Measurements from ENCODE around the gene ABCC3.
"Not testable (repeated sequence)": the region's sequence is repeated elsewhere in the genome, so short reads cannot be mapped to it uniquely, and the experiment has no call there.

DNA sequence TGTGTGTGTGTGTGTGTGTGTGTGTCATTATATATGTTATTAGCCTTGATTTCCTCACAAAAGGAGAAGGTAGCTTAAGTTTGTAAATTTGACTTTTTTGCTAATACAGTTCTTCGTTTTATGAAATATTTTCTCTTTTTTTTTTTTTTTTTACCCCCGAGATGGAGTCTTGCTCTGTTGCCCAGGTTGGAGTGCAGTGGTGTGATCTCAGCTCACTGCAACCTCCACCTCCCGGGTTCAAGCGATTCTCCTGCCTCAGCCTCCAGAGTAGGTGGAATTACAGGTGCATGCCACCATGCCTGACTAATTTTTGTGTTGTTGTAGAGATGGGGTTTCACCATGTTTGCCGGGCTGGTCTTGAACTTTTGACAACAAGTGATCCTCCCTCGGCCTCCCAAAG lies 89.9 kb downstream of the ABCC3 start:
- TF ChIP-seq, protein P1, sequence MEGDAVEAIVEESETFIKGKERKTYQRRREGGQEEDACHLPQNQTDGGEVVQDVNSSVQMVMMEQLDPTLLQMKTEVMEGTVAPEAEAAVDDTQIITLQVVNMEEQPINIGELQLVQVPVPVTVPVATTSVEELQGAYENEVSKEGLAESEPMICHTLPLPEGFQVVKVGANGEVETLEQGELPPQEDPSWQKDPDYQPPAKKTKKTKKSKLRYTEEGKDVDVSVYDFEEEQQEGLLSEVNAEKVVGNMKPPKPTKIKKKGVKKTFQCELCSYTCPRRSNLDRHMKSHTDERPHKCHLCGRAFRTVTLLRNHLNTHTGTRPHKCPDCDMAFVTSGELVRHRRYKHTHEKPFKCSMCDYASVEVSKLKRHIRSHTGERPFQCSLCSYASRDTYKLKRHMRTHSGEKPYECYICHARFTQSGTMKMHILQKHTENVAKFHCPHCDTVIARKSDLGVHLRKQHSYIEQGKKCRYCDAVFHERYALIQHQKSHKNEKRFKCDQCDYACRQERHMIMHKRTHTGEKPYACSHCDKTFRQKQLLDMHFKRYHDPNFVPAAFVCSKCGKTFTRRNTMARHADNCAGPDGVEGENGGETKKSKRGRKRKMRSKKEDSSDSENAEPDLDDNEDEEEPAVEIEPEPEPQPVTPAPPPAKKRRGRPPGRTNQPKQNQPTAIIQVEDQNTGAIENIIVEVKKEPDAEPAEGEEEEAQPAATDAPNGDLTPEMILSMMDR (IDR thresholded peaks at IDR 0.05) = not testable (repeated sequence)
- TF ChIP-seq ZFX (IDR thresholded peaks at IDR 0.05; ENCODE audit: borderline replicate concordance) = not testable (repeated sequence)

Data from 22Rv1 (cell line).